ENCODE measurements around the gene PDE8A.

The PDE8A gene

DNA sequence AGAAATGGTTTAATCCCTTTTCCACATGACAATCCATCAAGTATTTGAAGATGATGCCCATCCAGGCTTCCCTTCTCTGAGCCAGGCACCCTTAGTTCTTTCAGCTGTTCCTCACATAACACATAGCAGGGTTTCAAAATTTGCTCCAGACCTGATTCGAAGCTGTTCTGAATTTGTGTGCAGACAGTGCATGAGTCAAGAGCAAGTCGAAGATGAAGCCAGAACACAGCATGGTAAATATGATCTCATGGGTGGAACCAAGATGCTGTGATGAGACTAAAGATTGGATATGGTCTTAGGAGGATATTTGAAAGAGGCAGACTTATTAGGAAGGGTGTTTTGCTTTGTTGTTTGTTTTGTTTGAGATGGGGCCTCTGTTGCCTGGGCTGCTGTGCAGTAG, 32.6 kb upstream of the PDE8A start:
- no peak for DNase-seq (ENCODE audit: extremely low read depth, insufficient read length)
- TF ChIP-seq, protein P1, sequence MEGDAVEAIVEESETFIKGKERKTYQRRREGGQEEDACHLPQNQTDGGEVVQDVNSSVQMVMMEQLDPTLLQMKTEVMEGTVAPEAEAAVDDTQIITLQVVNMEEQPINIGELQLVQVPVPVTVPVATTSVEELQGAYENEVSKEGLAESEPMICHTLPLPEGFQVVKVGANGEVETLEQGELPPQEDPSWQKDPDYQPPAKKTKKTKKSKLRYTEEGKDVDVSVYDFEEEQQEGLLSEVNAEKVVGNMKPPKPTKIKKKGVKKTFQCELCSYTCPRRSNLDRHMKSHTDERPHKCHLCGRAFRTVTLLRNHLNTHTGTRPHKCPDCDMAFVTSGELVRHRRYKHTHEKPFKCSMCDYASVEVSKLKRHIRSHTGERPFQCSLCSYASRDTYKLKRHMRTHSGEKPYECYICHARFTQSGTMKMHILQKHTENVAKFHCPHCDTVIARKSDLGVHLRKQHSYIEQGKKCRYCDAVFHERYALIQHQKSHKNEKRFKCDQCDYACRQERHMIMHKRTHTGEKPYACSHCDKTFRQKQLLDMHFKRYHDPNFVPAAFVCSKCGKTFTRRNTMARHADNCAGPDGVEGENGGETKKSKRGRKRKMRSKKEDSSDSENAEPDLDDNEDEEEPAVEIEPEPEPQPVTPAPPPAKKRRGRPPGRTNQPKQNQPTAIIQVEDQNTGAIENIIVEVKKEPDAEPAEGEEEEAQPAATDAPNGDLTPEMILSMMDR (IDR thresholded peaks at IDR 0.05; ENCODE audit: insufficient read depth, low read length, poor library complexity, severe bottlenecking): no peak
- no peaks in the 10 kb centered on the region for H3K36me3 ChIP-seq (ENCODE audit: control insufficient read depth, insufficient read depth, low read length)

DNA sequence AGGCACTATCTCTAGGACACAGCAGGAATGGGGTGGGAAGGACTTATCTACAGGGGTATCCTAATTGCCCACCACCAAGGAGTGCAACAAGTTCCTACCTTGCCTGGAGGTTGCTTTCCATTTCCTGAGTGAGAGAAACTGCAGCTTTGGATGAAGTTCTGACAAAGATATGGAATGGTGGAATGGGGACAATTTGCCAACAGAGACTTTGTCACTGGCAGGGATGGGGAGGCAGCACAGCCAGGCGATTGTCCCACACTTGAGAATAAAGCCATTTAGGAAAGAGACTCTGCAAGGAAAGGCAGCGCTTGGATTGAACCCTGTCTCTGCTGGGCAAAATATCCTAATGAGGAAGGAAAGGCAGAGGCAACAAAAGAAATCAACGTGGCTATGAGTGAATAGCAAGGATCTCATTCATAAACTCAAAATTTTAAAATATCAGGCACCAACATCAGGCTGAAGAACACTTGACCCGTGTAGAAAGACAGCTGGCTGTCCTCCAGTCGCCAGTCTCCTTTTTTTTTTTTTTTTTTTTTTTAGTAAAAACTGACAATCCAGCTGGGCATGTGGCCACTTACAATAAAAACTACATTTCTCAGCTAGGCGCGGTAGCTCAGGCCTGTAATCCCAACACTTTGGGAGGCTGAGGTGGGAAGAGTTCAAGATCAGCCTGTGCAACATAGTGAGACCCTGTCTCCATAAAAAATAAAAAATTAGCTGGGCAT, 31.6 kb upstream of the PDE8A start:
- DNase-seq (ENCODE audit: extremely low read depth, insufficient read length): no peak
- TF ChIP-seq, protein P1 (IDR thresholded peaks at IDR 0.05; ENCODE audit: insufficient read depth, low read length, poor library complexity, severe bottlenecking): no peak
- no peaks in the 10 kb centered on the region for H3K36me3 ChIP-seq (ENCODE audit: control insufficient read depth, insufficient read depth, low read length)
- H3K4me3 ChIP-seq (replicated peaks; ENCODE audit: low read depth, low read length): no peak overlapping the region
- no peaks in the 10 kb centered on the region; the same call in 1 of the 2 replicates for H3K27me3 ChIP-seq (replicated peaks; ENCODE audit: control insufficient read depth, insufficient read depth, low read length)

More for the DNA sequence above, 32.6 kb upstream of the PDE8A start:
- Histone ChIP-seq H3K27me3 (replicated peaks; ENCODE audit: control insufficient read depth, insufficient read depth, low read length) (no peaks in the 10 kb centered on the region; the same call in 1 of the 2 replicates), H3K4me3 (replicated peaks; ENCODE audit: low read depth, low read length) (no peak overlapping the region)

DNA sequence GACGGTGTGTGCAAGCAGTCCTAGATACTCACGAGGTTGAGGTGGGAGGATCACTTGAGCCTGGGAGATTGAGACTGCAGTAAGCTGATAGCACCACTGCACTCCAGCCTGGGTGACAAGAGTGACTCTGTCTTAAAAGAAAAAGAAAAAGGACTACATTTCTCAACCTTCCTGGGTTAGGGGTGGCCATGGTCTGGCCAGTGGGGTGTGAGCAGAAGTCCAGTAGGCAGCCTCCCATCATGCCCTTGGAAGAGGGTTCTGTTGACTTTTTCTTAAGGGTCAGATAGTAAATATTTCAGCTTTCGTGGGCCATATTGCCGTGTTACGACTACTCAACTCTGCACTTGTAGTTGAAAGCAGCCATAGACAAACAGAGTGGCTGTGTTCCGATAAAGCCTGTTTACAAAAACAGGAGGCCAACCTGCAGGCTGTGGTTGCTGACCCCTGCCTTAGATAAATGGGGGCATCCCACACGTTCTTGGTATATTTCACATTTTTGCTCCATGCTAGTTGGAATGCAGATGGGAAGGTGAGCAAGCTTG, 31.0 kb upstream of the PDE8A start:
- TF ChIP-seq, protein P1 (IDR thresholded peaks at IDR 0.05; ENCODE audit: insufficient read depth, low read length, poor library complexity, severe bottlenecking): no peak
- Histone ChIP-seq H3K36me3 (ENCODE audit: control insufficient read depth, insufficient read depth, low read length) (no peaks in the 10 kb centered on the region), H3K27me3 (replicated peaks; ENCODE audit: control insufficient read depth, insufficient read depth, low read length) (no peaks in the 10 kb centered on the region; the same call in 1 of the 2 replicates), H3K4me3 (replicated peaks; ENCODE audit: low read depth, low read length) (no peak overlapping the region)
- DNase-seq (ENCODE audit: extremely low read depth, insufficient read length): no peak

DNA sequence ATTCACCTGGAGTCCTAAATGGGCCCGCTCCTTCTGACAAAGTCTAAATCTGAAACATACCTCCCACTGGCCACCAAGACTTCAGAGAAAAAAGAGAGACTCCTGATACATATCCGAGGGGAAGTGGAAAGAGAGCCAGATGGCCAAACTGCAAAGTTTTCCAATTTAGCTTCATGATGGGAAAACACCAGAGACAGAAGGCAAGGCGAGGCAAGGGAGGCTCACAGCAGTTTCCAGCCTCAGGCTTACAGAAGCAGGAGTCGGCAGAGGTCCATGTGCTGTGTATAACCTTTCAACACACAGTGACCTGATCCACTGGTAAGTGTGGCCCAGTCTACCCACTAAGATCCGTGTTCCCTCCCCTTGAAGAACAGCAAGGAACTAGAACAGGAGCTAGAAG, 29.9 kb upstream of the PDE8A start:
- TF ChIP-seq, protein P1 (IDR thresholded peaks at IDR 0.05; ENCODE audit: insufficient read depth, low read length, poor library complexity, severe bottlenecking): no peak

DNA sequence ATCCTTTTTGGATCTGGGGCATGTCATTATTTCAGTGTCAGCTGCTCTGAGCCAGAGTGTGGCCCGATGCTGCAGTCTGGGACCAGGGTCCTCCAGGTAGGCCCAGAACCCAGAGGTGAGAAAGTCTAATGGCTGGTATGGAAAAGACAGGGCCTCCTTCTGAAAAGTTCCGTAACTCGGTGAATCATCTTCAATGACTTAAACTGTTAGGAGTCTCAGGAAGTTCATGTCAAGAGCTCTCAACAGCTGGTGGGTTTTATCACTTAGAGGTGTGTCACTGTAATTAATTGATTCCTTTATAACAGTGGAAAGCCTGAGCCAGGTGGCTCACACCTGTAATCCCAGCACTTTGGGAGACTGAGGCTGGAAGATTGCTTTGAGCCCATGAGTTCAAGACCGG, 28.5 kb upstream of the PDE8A start:
- Histone ChIP-seq H3K27me3 (replicated peaks; ENCODE audit: control insufficient read depth, insufficient read depth, low read length) (no peaks in the 10 kb centered on the region; the same call in 1 of the 2 replicates), H3K4me3 (replicated peaks; ENCODE audit: low read depth, low read length) (no peak overlapping the region), H3K36me3 (ENCODE audit: control insufficient read depth, insufficient read depth, low read length) (no peaks in the 10 kb centered on the region)
- DNase-seq (ENCODE audit: extremely low read depth, insufficient read length): no peak
- TF ChIP-seq, protein P1 (IDR thresholded peaks at IDR 0.05; ENCODE audit: insufficient read depth, low read length, poor library complexity, severe bottlenecking): no peak

More for the DNA sequence above, 29.9 kb upstream of the PDE8A start:
- no peak for DNase-seq (ENCODE audit: extremely low read depth, insufficient read length)
- no peaks in the 10 kb centered on the region for H3K36me3 ChIP-seq (ENCODE audit: control insufficient read depth, insufficient read depth, low read length)
- H3K27me3 ChIP-seq (replicated peaks; ENCODE audit: control insufficient read depth, insufficient read depth, low read length): no peaks in the 10 kb centered on the region; the same call in 1 of the 2 replicates
- no peak overlapping the region for H3K4me3 ChIP-seq (replicated peaks; ENCODE audit: low read depth, low read length)
